ENCODE data around the gene KRTAP12-3.

DNA sequence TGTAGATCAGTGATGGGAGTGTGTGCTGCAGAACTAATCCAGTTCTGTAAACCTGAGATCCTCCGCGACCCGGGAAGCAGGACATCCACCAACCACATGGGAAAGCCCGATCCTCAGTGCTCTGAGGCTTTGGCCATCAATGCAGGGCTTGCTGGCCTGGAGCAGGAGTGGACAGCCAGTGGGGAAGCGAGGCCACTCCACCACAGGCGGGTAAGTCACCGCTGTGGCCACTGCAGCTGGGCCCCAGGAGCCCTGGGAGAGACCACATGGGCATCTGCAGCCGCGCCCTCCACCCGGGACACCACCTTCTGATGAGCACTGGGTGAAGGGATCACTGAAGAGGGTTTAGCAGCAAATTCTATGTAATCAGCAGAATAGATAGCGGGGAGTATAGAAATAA, 23.4 kb downstream of the KRTAP12-3 start:
- TF ChIP-seq, protein P1, sequence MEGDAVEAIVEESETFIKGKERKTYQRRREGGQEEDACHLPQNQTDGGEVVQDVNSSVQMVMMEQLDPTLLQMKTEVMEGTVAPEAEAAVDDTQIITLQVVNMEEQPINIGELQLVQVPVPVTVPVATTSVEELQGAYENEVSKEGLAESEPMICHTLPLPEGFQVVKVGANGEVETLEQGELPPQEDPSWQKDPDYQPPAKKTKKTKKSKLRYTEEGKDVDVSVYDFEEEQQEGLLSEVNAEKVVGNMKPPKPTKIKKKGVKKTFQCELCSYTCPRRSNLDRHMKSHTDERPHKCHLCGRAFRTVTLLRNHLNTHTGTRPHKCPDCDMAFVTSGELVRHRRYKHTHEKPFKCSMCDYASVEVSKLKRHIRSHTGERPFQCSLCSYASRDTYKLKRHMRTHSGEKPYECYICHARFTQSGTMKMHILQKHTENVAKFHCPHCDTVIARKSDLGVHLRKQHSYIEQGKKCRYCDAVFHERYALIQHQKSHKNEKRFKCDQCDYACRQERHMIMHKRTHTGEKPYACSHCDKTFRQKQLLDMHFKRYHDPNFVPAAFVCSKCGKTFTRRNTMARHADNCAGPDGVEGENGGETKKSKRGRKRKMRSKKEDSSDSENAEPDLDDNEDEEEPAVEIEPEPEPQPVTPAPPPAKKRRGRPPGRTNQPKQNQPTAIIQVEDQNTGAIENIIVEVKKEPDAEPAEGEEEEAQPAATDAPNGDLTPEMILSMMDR (conservative IDR thresholded peaks at IDR 0.05 in 1 of 2, IDR thresholded peaks at IDR 0.05 in 1 of 2; ENCODE audit: low read depth in 1 of 2, low read length in 2 of 2): no peak
- TF ChIP-seq EZH2 (IDR thresholded peaks at IDR 0.05; ENCODE audit: low read length, missing control alignments): no peak
